Mucosa of rectum (tissue), 2 donors: Measurements from ENCODE around the gene RNF5.
A peak's percentile ranks its signal among the peaks of the same experiment; 100 is the strongest.
"Not testable (repeated sequence)": the region's sequence is repeated elsewhere in the genome, so short reads cannot be mapped to it uniquely, and the experiment has no call there.

ENCODE experiments used
- H3K27ac ChIP-seq, 2 donors: one replicate each; pipeline ENCODE4 v1.7.0; 2013; ENCODE audit warnings: inconsistent platforms in 2 of 2, low read depth in 2 of 2, low read length in 2 of 2
- H3K27me3 ChIP-seq, 2 donors: one replicate each; pipeline ENCODE4 v1.7.0; 2013; ENCODE audit warnings: low read length in 2 of 2; ENCODE audit not compliant: control insufficient read depth in 2 of 2, insufficient read depth in 2 of 2
- H3K36me3 ChIP-seq, 2 donors: one replicate each; pipeline ENCODE4 v1.7.0; 2013; ENCODE audit warnings: low read length in 2 of 2; ENCODE audit not compliant: control insufficient read depth in 2 of 2, insufficient read depth in 2 of 2
- H3K4me1 ChIP-seq, 2 donors: one replicate each; pipeline ENCODE4 v1.7.0; 2013; ENCODE audit warnings: low read length in 2 of 2, mild to moderate bottlenecking in 1 of 2; ENCODE audit not compliant: control insufficient read depth in 2 of 2, insufficient read depth in 2 of 2
- H3K4me3 ChIP-seq, 2 donors: one replicate each; pipeline ENCODE4 v1.7.0; 2013; ENCODE audit warnings: low read length in 2 of 2
- H3K9ac ChIP-seq, 2 donors: one replicate each; pipeline ENCODE4 v1.7.0; 2013; ENCODE audit warnings: low read length in 2 of 2, low read depth in 1 of 2, mild to moderate bottlenecking in 1 of 2
- H3K9me3 ChIP-seq, 2 donors: one replicate each; pipeline ENCODE4 v1.7.0; 2013; ENCODE audit warnings: low read length in 2 of 2; ENCODE audit not compliant: control insufficient read depth in 2 of 2
- donor health status: healthy.
- donor health status: Normal muscosa, but diverticular disease.

The RNF5 gene

DNA sequence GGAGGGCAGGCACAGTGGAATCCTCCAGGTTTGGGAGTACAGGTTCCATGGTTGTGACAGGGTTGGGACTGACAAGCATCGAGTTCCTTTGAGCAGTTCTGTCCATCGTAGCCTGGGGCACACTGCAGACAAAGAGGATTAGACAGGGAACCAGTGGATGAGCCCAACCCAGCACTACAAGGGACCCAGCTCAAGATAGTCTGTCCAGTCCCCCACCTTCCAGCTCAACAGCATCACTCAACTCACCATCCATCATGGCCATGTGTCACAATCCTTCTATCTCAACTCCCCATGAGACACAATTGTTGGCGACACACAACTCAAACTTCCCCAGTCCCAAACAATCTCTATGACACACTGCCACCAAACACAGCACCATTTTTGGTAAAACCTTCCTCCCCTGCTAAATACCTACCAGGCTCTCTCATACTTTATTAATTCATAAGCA lies 26.1 kb downstream of the RNF5 start:
- H3K9me3 ChIP-seq = no peaks in the 10 kb centered on the region
- no peaks in the 10 kb centered on the region for H3K27me3 ChIP-seq
- no peak overlapping the region for H3K4me3 ChIP-seq
- H3K4me1 ChIP-seq = no peaks in the 10 kb centered on the region
- H3K27ac ChIP-seq = no peak overlapping the region
- no peak overlapping the region for H3K9ac ChIP-seq
- H3K36me3 ChIP-seq = no peaks in the 10 kb centered on the region

- no peaks in the 10 kb centered on the region for H3K27me3 ChIP-seq
- no peaks in the 10 kb centered on the region for H3K4me1 ChIP-seq
- no peak overlapping the region for H3K4me3 ChIP-seq
- H3K36me3 ChIP-seq = no peaks in the 10 kb centered on the region
- H3K9me3 ChIP-seq = no peaks in the 10 kb centered on the region
- no peak overlapping the region for H3K27ac ChIP-seq
- H3K9ac ChIP-seq = no peak overlapping the region
Observed at GRCh38 chr6:32208996-32209395, 30.8 kb downstream of the RNF5 start.

DNA sequence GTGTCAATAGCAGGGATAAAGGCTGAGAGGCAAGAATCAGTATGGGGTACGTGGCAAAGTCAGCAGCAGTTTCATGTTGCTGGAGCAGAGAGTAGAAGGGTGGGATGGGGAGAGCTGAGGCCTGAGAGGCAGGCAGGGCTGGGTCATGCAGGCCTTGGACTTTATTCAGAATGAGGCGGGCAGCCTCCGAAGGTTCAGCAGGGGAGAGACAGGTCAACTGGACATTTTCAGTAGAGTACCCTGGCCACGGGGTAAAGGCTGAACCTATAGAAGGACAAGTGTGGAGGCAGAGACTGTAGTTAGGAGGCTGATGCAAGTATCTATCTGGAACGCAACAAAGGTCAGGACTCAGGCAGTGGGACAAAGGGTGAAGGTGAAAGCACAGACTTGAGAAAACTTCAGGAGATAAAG lies 32.0 kb downstream of the RNF5 start:
- H3K27me3 ChIP-seq = no peaks in the 10 kb centered on the region
- no peaks in the 10 kb centered on the region for H3K4me1 ChIP-seq
- no peak overlapping the region for H3K9ac ChIP-seq
- H3K4me3 ChIP-seq = no peak overlapping the region
- no peak overlapping the region for H3K27ac ChIP-seq
- no peaks in the 10 kb centered on the region for H3K9me3 ChIP-seq
- H3K36me3 ChIP-seq = no peaks in the 10 kb centered on the region

- H3K27ac ChIP-seq, H3K9ac ChIP-seq, H3K4me3 ChIP-seq, H3K36me3 ChIP-seq, H3K9me3 ChIP-seq, H3K27me3 ChIP-seq, H3K4me1 ChIP-seq: not testable (repeated sequence)
Observed at GRCh38 chr6:32211432-32211831, 33.2 kb downstream of the RNF5 start.

DNA sequence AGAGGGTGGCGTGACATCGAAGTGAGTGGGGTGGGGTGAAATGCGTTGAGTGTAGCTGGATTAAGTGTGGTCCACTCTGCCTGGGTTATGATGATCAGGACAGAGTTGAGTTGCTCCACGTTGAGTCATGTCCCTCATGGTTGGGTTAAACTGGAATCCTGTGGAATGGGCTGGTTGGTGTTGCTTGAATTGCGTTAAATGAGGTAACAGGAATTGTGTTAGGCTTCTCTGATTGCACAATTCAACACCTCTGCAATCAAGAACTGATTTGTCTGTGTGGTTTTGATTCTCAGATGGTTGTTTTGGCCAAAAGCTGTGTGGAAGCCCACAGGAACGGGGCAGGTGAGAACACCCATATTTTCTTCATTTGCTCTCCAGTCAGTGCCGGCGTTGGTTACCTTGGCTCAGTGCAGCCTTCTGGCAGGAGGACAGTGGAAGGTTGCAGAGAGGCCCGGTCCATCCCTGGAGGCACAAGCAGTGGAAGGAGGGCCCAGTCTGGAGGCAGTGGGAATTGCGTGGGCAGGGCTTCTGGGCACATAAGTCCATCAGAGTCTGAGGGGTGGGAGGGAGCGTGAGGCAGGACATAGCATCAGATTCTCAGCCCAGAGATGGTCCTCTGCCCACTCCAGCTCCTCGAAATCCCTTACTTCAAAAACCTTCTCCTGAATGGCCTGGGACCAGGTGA lies 34.0 kb downstream of the RNF5 start:
- no peak overlapping the region for H3K4me3 ChIP-seq
- no peaks in the 10 kb centered on the region for H3K4me1 ChIP-seq
- no peaks in the 10 kb centered on the region for H3K36me3 ChIP-seq
- H3K27me3 ChIP-seq = no peaks in the 10 kb centered on the region
- H3K27ac ChIP-seq = no peak overlapping the region
- no peak overlapping the region for H3K9ac ChIP-seq
- no peaks in the 10 kb centered on the region for H3K9me3 ChIP-seq

DNA sequence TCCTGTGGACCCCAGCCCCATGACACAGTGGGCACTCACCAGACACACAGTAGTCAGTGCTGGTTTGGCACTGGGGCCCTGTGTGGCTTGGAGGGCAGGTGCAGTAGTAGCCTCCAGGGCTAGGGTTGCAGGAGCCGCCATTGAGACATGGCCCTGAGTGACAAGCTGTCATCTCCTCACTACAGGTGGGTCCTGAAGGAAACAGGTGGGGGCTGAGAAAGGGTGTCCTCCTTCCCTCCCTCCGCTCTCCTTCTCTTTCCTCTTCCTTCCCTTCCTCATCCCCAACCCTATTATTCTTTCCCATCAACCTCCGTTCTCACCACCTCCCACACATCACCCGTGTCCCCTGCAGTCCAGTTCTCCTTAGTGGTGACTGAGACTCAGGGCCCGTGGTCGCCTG lies 35.4 kb downstream of the RNF5 start:
- Histone ChIP-seq H3K27ac (no peak overlapping the region), H3K4me3 (no peak overlapping the region), H3K4me1 (no peaks in the 10 kb centered on the region), H3K36me3 (no peaks in the 10 kb centered on the region), H3K9ac (peak overlapping the region in 1 of 2 donors; percentile 4), H3K27me3 (no peaks in the 10 kb centered on the region), H3K9me3 (no peaks in the 10 kb centered on the region)

GRCh38 chr6:32214126-32214525 lies 35.9 kb downstream of the RNF5 start:
- Histone ChIP-seq H3K27me3 (no peaks in the 10 kb centered on the region), H3K27ac (no peak overlapping the region), H3K4me1 (no peaks in the 10 kb centered on the region), H3K4me3 (no peak overlapping the region), H3K9ac (no peak overlapping the region), H3K36me3 (no peaks in the 10 kb centered on the region), H3K9me3 (no peaks in the 10 kb centered on the region)

DNA sequence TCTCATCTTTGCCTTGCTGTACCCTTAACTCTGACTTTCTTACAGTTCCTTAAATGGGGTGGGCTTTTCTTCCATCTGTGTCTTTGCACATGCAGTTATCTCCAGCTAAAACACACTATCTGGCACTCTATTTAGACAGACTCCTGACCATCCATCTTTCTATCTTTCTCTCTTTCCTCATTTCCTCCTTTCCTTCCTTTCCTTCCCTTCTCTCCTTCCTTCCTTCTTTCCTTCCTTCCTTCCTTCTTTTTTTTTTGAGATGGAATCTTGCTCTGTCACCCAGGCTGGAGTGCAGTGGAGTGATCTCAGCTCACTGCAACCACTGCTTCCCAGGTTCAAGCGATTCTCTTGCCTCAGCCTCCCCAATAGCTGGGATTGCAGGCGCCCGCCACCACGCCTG lies 37.4 kb downstream of the RNF5 start:
- no peaks in the 10 kb centered on the region for H3K36me3 ChIP-seq
- H3K27ac ChIP-seq = no peak overlapping the region
- H3K27me3 ChIP-seq = no peaks in the 10 kb centered on the region

GRCh38 chr6:32216285-32216684 lies 38.1 kb downstream of the RNF5 start:
- Histone ChIP-seq H3K27me3 (no peaks in the 10 kb centered on the region), H3K4me3 (no peak overlapping the region), H3K4me1 (no peaks in the 10 kb centered on the region), H3K9ac (no peak overlapping the region), H3K36me3 (no peaks in the 10 kb centered on the region), H3K9me3 (no peaks in the 10 kb centered on the region), H3K27ac (no peak overlapping the region)

More for the DNA sequence above, 37.4 kb downstream of the RNF5 start:
- Histone ChIP-seq H3K4me1 (no peaks in the 10 kb centered on the region), H3K9me3 (no peaks in the 10 kb centered on the region), H3K9ac (no peak overlapping the region), H3K4me3 (no peak overlapping the region)

- H3K27ac ChIP-seq = no peak overlapping the region
- H3K36me3 ChIP-seq = no peaks in the 10 kb centered on the region
- H3K9ac ChIP-seq = no peak overlapping the region
- no peaks in the 10 kb centered on the region for H3K4me1 ChIP-seq
- no peaks in the 10 kb centered on the region for H3K9me3 ChIP-seq
- H3K4me3 ChIP-seq = no peak overlapping the region
- H3K27me3 ChIP-seq = no peaks in the 10 kb centered on the region
Observed at GRCh38 chr6:32216998-32217397, 38.8 kb downstream of the RNF5 start.

GRCh38 chr6:32218167-32218566 lies 40.0 kb downstream of the RNF5 start:
- Histone ChIP-seq H3K4me1 (no peaks in the 10 kb centered on the region), H3K36me3 (no peaks in the 10 kb centered on the region), H3K27ac (no peak overlapping the region), H3K4me3 (no peak overlapping the region), H3K27me3 (no peaks in the 10 kb centered on the region), H3K9ac (no peak overlapping the region), H3K9me3 (no peaks in the 10 kb centered on the region)
